ENCODE results near the gene CDKL1.

CDKL1 gene

DNA sequence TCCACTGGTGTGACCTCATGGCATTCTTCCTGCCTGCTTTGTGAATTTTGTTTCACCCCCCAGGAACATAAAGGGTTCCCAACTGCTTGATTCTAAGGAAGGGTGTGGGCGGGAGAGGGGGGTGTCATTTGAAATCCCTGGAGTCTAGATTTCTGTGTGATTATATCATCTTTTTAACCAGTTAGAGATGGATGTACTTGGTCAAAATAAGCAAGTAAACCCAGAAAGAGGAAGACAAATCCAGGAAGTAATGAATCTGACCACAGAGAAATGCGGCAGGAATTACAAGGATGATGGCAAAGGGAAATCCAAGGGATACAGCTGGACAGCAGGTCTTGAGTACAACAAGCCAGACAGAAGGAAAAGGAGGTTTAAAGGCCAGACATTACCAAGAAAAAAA lies 45.7 kb downstream of the CDKL1 start:
- Histone ChIP-seq H3K27ac (ENCODE audit: low read length) (no peak overlapping the region), H4K20me1 (ENCODE audit: insufficient read depth, low read length) (no peaks in the 10 kb centered on the region), H3K9me3 (ENCODE audit: insufficient read depth, low read length) (no peaks in the 10 kb centered on the region), H3K27me3 (ENCODE audit: low read depth, low read length) (no peaks in the 10 kb centered on the region), H2AFZ (ENCODE audit: low read depth, low read length) (no peak overlapping the region), H3K4me1 (ENCODE audit: low read length) (no peaks in the 10 kb centered on the region), H3K4me2 (ENCODE audit: low read length) (no peak overlapping the region), H3K4me3 (ENCODE audit: low read length) (no peak overlapping the region), H3K36me3 (replicated peaks; ENCODE audit: low read depth, low read length) (no peaks in the 10 kb centered on the region), H3K79me2 (ENCODE audit: low read length) (no peaks in the 10 kb centered on the region), H3K9ac (ENCODE audit: low read length) (no peak overlapping the region)
- no peak for TF ChIP-seq EZH2phosphoT487 (IDR thresholded peaks at IDR 0.05; ENCODE audit: low read depth)
- TF ChIP-seq, protein P1, sequence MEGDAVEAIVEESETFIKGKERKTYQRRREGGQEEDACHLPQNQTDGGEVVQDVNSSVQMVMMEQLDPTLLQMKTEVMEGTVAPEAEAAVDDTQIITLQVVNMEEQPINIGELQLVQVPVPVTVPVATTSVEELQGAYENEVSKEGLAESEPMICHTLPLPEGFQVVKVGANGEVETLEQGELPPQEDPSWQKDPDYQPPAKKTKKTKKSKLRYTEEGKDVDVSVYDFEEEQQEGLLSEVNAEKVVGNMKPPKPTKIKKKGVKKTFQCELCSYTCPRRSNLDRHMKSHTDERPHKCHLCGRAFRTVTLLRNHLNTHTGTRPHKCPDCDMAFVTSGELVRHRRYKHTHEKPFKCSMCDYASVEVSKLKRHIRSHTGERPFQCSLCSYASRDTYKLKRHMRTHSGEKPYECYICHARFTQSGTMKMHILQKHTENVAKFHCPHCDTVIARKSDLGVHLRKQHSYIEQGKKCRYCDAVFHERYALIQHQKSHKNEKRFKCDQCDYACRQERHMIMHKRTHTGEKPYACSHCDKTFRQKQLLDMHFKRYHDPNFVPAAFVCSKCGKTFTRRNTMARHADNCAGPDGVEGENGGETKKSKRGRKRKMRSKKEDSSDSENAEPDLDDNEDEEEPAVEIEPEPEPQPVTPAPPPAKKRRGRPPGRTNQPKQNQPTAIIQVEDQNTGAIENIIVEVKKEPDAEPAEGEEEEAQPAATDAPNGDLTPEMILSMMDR (IDR thresholded peaks at IDR 0.05; ENCODE audit: low read depth, low read length) = no peak

DNA sequence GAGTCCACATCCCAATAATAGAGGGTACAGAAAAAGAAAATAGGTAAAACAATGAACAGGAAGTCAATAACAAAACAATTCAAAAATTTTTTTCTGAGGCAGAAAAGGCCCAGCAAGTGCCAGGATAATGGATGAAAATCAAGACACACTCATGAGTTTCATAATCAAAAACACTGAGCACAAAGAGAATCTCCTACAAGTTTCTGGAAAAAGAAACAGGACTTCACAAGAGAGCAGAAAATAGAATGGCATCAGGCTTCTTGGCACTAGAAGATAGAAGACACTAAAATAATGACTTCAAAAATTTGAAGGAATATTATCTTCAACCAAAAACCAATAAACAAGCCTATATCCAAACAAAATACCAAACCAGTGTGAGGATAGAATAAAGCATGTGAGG lies 47.7 kb downstream of the CDKL1 start:
- no peaks in the 10 kb centered on the region for H3K27me3 ChIP-seq (ENCODE audit: low read depth, low read length)
- H4K20me1 ChIP-seq (ENCODE audit: insufficient read depth, low read length) = no peaks in the 10 kb centered on the region
- no peaks in the 10 kb centered on the region for H3K36me3 ChIP-seq (replicated peaks; ENCODE audit: low read depth, low read length)
- H3K9me3 ChIP-seq (ENCODE audit: insufficient read depth, low read length) = no peaks in the 10 kb centered on the region
- no peak overlapping the region for H3K9ac ChIP-seq (ENCODE audit: low read length)
- no peak overlapping the region for H3K4me2 ChIP-seq (ENCODE audit: low read length)
- no peak overlapping the region for H2AFZ ChIP-seq (ENCODE audit: low read depth, low read length)
- H3K4me3 ChIP-seq (ENCODE audit: low read length) = no peak overlapping the region
- H3K27ac ChIP-seq (ENCODE audit: low read length) = no peak overlapping the region
- no peak for TF ChIP-seq EZH2phosphoT487 (IDR thresholded peaks at IDR 0.05; ENCODE audit: low read depth)
- H3K4me1 ChIP-seq (ENCODE audit: low read length) = peaks cover 9% of the 10 kb centered on the region
- H3K79me2 ChIP-seq (ENCODE audit: low read length) = no peaks in the 10 kb centered on the region

DNA sequence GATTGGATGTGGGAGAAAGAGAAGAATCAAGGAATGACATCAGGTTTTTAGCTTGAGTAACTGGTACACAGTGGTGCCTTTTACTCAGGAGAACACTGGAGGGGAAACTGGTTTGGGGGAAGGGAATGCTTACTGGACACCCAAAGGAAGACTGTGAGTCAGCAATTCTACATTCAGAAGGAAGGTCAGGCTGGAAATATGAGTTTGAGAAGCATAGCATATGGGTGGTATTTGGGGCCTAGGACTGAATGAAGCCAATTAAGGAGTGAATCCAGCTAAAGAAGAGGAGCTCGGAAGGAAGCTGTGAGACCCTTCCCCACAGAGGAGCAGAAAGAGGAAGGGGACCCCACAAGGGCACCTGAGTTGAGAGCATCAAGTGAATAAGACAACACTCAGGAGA lies 49.2 kb downstream of the CDKL1 start:
- H3K36me3 ChIP-seq (replicated peaks; ENCODE audit: low read depth, low read length) = no peaks in the 10 kb centered on the region
- H2AFZ ChIP-seq (ENCODE audit: low read depth, low read length) = no peak overlapping the region
- H3K79me2 ChIP-seq (ENCODE audit: low read length) = no peaks in the 10 kb centered on the region
- TF ChIP-seq, protein P1 (IDR thresholded peaks at IDR 0.05; ENCODE audit: low read depth, low read length) = no peak
- TF ChIP-seq EZH2phosphoT487 (IDR thresholded peaks at IDR 0.05; ENCODE audit: low read depth) = no peak
- H3K9ac ChIP-seq (ENCODE audit: low read length) = no peak overlapping the region
- no peaks in the 10 kb centered on the region for H4K20me1 ChIP-seq (ENCODE audit: insufficient read depth, low read length)
- H3K27me3 ChIP-seq (ENCODE audit: low read depth, low read length) = no peaks in the 10 kb centered on the region
- H3K27ac ChIP-seq (ENCODE audit: low read length) = no peak overlapping the region
- H3K9me3 ChIP-seq (ENCODE audit: insufficient read depth, low read length) = no peaks in the 10 kb centered on the region
- no peak overlapping the region for H3K4me2 ChIP-seq (ENCODE audit: low read length)
- peaks cover 23% of the 10 kb centered on the region for H3K4me1 ChIP-seq (ENCODE audit: low read length)
- H3K4me3 ChIP-seq (ENCODE audit: low read length) = no peak overlapping the region

DNA sequence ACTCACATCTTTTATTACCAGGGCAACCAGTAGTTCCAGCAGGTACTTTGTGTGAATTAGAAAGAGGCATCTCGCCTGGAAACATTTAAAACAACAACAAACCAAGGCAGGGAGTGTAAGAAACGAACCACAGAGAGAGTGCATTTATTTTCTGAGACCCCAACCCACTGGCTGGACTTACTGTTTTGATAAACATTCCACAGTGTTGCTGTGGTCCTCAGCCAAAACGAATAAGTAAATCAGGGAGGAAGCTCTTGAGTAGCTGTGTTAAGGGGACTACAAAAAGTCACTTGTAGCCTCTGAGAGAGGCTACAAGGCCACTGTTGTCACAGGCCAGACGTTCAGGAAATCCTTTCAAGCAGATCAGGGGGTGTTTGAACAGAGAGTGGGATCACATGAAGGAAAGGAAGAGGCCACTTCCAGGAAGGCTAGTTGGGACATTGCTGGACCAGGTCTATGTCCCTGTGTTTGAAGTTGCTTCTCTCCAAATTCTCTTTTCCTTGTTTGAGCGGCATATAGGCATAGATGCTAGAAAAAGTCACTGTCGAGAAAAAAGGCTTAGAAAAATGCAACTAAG lies 50.7 kb downstream of the CDKL1 start:
- H3K9me3 ChIP-seq (ENCODE audit: insufficient read depth, low read length) = no peaks in the 10 kb centered on the region
- H3K9ac ChIP-seq (ENCODE audit: low read length) = no peak overlapping the region
- TF ChIP-seq, protein P1 (IDR thresholded peaks at IDR 0.05; ENCODE audit: low read depth, low read length) = no peak
- no peak for TF ChIP-seq EZH2phosphoT487 (IDR thresholded peaks at IDR 0.05; ENCODE audit: low read depth)
- H3K4me3 ChIP-seq (ENCODE audit: low read length) = no peak overlapping the region
- no peak overlapping the region for H3K27ac ChIP-seq (ENCODE audit: low read length)
- no peaks in the 10 kb centered on the region for H4K20me1 ChIP-seq (ENCODE audit: insufficient read depth, low read length)
- H3K27me3 ChIP-seq (ENCODE audit: low read depth, low read length) = no peaks in the 10 kb centered on the region
- no peak overlapping the region for H2AFZ ChIP-seq (ENCODE audit: low read depth, low read length)
- no peak overlapping the region for H3K4me2 ChIP-seq (ENCODE audit: low read length)
- no peaks in the 10 kb centered on the region for H3K36me3 ChIP-seq (replicated peaks; ENCODE audit: low read depth, low read length)
- H3K4me1 ChIP-seq (ENCODE audit: low read length) = peaks cover 28% of the 10 kb centered on the region
- H3K79me2 ChIP-seq (ENCODE audit: low read length) = no peaks in the 10 kb centered on the region
